H1 (cell line): ENCODE data around the gene MED29. TPM values are rescaled to one million over a fixed set of nuclear protein-coding genes. Genes with fewer than 3 reads are reported as not detected.
A peak's percentile ranks its signal among the peaks of the same experiment; 100 is the strongest.

Experiments used
- CTCF ChIA-PET: fragments of 300-600 bp; sonication (Branson Sonifier 250); formaldehyde crosslinking; loops from one replicate; lab custom pipeline; 2021; ENCODE audit not compliant: partially characterized antibody; lab: Charles Lee
- POLR2A ChIA-PET: fragments of 300-600 bp; sonication (Branson Sonifier 250); formaldehyde crosslinking; loops from one replicate; lab custom pipeline; 2021; ENCODE audit warnings: inconsistent platforms; ENCODE audit not compliant: partially characterized antibody; lab: Charles Lee
- DNase-seq, 2 experiments: peaks; one replicate each; pipeline versions ENCODE4 v3.0.0 to v3.0.0-alpha.2; 2010 to 2022; ENCODE audit warnings: low spot score in 2 of 2, low read depth in 1 of 2, mixed read lengths in 1 of 2
- FAIRE-seq: peaks from 2 replicates; lab custom pipeline; 2011; peaks lifted over from hg19 to GRCh38; lab: Jason Lieb, UNC
- H2AFZ ChIP-seq: 2 replicates; pipeline ENCODE4 v1.8.1; 2012; ENCODE audit warnings: low read length, inconsistent platforms
- H2AK5ac ChIP-seq: 2 replicates; pipeline ENCODE4 v1.6.1; 2013; ENCODE audit warnings: low read depth, low read length
- H2BK120ac ChIP-seq: replicated peaks from 2 replicates; pipeline ENCODE3; 2013; ENCODE audit warnings: low read depth, low read length, inconsistent platforms
- H2BK12ac ChIP-seq: 2 replicates; pipeline ENCODE4 v1.6.1; 2013; ENCODE audit warnings: low read depth, low read length
- H2BK15ac ChIP-seq: 2 replicates; pipeline ENCODE4 v1.6.1; 2013; ENCODE audit warnings: low read length
- H2BK20ac ChIP-seq: 2 replicates; pipeline ENCODE4 v1.6.1; 2013; ENCODE audit warnings: low read length
- H2BK5ac ChIP-seq: 2 replicates; pipeline ENCODE4 v1.6.1; 2013; ENCODE audit warnings: low read depth, low read length
- H3K14ac ChIP-seq: 2 replicates; pipeline ENCODE4 v1.6.1; 2013; ENCODE audit warnings: inconsistent platforms; ENCODE audit not compliant: insufficient read length
- H3K18ac ChIP-seq: 2 replicates; pipeline ENCODE4 v1.6.1; 2013; ENCODE audit warnings: low read length; ENCODE audit errors: extremely low read depth
- H3K23ac ChIP-seq: 2 replicates; pipeline ENCODE4 v1.6.1; 2013; ENCODE audit warnings: inconsistent platforms; ENCODE audit not compliant: insufficient read length
- H3K23me2 ChIP-seq: 2 replicates; pipeline ENCODE4 v1.6.1; 2013; ENCODE audit warnings: low read depth, low read length
- H3K27ac ChIP-seq: 2 replicates; pipeline ENCODE4 v1.6.1; 2011; ENCODE audit warnings: low read depth, low read length, inconsistent platforms
- H3K27me3 ChIP-seq, 4 experiments: replicated peaks in 1 of 4; 1 replicate in 1 of 4; 2 replicates in 3 of 4; pipeline versions ENCODE4 v1.6.1 to v1.8.1; 2011 to 2013; ENCODE audit warnings: low read length in 3 of 4, mild to moderate bottlenecking in 3 of 4, inconsistent platforms in 2 of 4, mixed read lengths in 2 of 4, moderate library complexity in 1 of 4; ENCODE audit not compliant: control insufficient read depth in 3 of 4, insufficient read depth in 3 of 4; ENCODE audit errors: extremely low read depth in 1 of 4
- H3K36me3 ChIP-seq, 4 experiments: 2 replicates each; pipeline versions ENCODE4 v1.6.1 to v1.8.1; 2011 to 2013; ENCODE audit warnings: mild to moderate bottlenecking in 4 of 4, low read length in 3 of 4, moderate library complexity in 2 of 4, control low read depth in 1 of 4, inconsistent platforms in 1 of 4; ENCODE audit not compliant: insufficient read depth in 4 of 4, control insufficient read depth in 2 of 4
- H3K4ac ChIP-seq: replicated peaks from 2 replicates; pipeline ENCODE3; 2013; ENCODE audit warnings: low read length, low read depth, mixed read lengths, inconsistent platforms; ENCODE audit not compliant: insufficient read length
- H3K4me1 ChIP-seq, 4 experiments: replicated peaks in 1 of 4; 1 replicate in 1 of 4; 2 replicates in 3 of 4; pipeline versions ENCODE4 v1.6.1 to v1.8.1; 2011 to 2013; ENCODE audit warnings: low read length in 3 of 4, inconsistent platforms in 2 of 4, mixed read lengths in 1 of 4; ENCODE audit not compliant: insufficient read depth in 4 of 4, control insufficient read depth in 3 of 4
- H3K4me2 ChIP-seq, 2 experiments: 2 replicates each; pipeline versions ENCODE4 v1.6.1 to v1.8.1; 2011 to 2013; ENCODE audit warnings: low read depth in 2 of 2, low read length in 2 of 2, control low read depth in 1 of 2, inconsistent platforms in 1 of 2, mild to moderate bottlenecking in 1 of 2; ENCODE audit not compliant: insufficient read depth in 1 of 2
- H3K4me3 ChIP-seq, 4 experiments: fragments of 200-600, 300-600 bp in 1 of 4; sonication (generic), shearing (Covaris generic), sonication (Bioruptor Twin) in 1 of 4; 2 replicates each; pipeline versions ENCODE4 v1.5.1 to v1.8.1; 2011 to 2016; ENCODE audit warnings: low read length in 4 of 4, low read depth in 3 of 4, control low read depth in 2 of 4, inconsistent platforms in 2 of 4, mild to moderate bottlenecking in 2 of 4, mixed read lengths in 1 of 4, moderate library complexity in 1 of 4; ENCODE audit not compliant: insufficient read depth in 2 of 4; ENCODE audit errors: extremely low read depth in 1 of 4
- H3K56ac ChIP-seq: replicated peaks from 2 replicates; pipeline ENCODE3; 2013; ENCODE audit warnings: low read depth, mild to moderate bottlenecking, mixed read lengths, low read length, inconsistent platforms; ENCODE audit not compliant: insufficient read length
- H3K79me1 ChIP-seq: 2 replicates; pipeline ENCODE4 v1.6.1; 2013; ENCODE audit warnings: low read depth, low read length, control low read depth
- H3K79me2 ChIP-seq, 2 experiments: 2 replicates each; pipeline versions ENCODE4 v1.6.1 to v1.8.1; 2012 to 2013; ENCODE audit warnings: low read length in 2 of 2, mild to moderate bottlenecking in 2 of 2, inconsistent platforms in 1 of 2; ENCODE audit not compliant: insufficient read depth in 2 of 2, control insufficient read depth in 1 of 2
- H3K9ac ChIP-seq, 4 experiments: replicated peaks in 1 of 4; 1 replicate in 1 of 4; 2 replicates in 3 of 4; pipeline versions ENCODE4 v1.6.1 to v1.8.1; 2011 to 2013; ENCODE audit warnings: low read depth in 3 of 4, low read length in 3 of 4, control low read depth in 2 of 4, mild to moderate bottlenecking in 2 of 4, moderate library complexity in 2 of 4, inconsistent platforms in 1 of 4; ENCODE audit errors: extremely low read depth in 1 of 4
- H3K9me3 ChIP-seq, 2 experiments: 2 replicates each; pipeline versions ENCODE4 v1.6.1 to v1.8.1; 2012 to 2013; ENCODE audit warnings: mild to moderate bottlenecking in 2 of 2, moderate library complexity in 2 of 2, control low read depth in 1 of 2, inconsistent platforms in 1 of 2, low read depth in 1 of 2, low read length in 1 of 2, mixed read lengths in 1 of 2; ENCODE audit not compliant: insufficient read depth in 2 of 2
- H4K20me1 ChIP-seq, 2 experiments: replicated peaks in 1 of 2; 2 replicates each; pipeline versions ENCODE3 to v1.8.1; 2011 to 2013; ENCODE audit warnings: inconsistent platforms in 2 of 2, low read length in 2 of 2, mild to moderate bottlenecking in 1 of 2; ENCODE audit not compliant: insufficient read depth in 2 of 2, control insufficient read depth in 1 of 2
- H4K5ac ChIP-seq: 2 replicates; pipeline ENCODE4 v1.6.1; 2013; ENCODE audit warnings: low read length, low read depth, mixed read lengths, inconsistent platforms; ENCODE audit not compliant: insufficient read length
- H4K8ac ChIP-seq: 2 replicates; pipeline ENCODE4 v1.8.0; 2013; ENCODE audit warnings: mild to moderate bottlenecking, moderate library complexity, low read length, inconsistent platforms; ENCODE audit not compliant: insufficient read depth; ENCODE audit errors: extremely low read depth
- H4K91ac ChIP-seq: replicated peaks from 2 replicates; pipeline ENCODE3; 2013; ENCODE audit warnings: low read length, mixed read lengths, inconsistent platforms; ENCODE audit not compliant: insufficient read length
- CHD1 ChIP-seq: IDR thresholded peaks from 2 replicates; pipeline ENCODE4 v1.6.1; 2012; ENCODE audit warnings: low read depth, low read length, improper control_type of control experiment
- SIN3A ChIP-seq, 2 experiments: IDR thresholded peaks in 1 of 2; conservative IDR thresholded peaks in 1 of 2; 2 replicates each; pipeline ENCODE4 v1.6.1; 2011 to 2012; ENCODE audit warnings: low read length in 2 of 2, improper control_type of control experiment in 1 of 2, low read depth in 1 of 2, mild to moderate bottlenecking in 1 of 2
- WGBS, 2 experiments: shearing (Covaris generic) in 1 of 2; methylation state at CpG; one replicate each; pipeline versions ENCODE4 v1.1.6 to v1.1.7; 2013 to 2015; ENCODE audit warnings: low lambda C conversion rate in 2 of 2, mixed read lengths in 2 of 2, inconsistent platforms in 1 of 2, low coverage in 1 of 2, missing lambda C conversion rate in 1 of 2; ENCODE audit not compliant: insufficient replicate concordance in 2 of 2, insufficient coverage in 1 of 2, insufficient read length in 1 of 2; ENCODE audit errors: extremely low coverage in 1 of 2, missing lambda C conversion rate in 1 of 2; 5-methylcytosine and 5-hydroxymethylcytosine counted together
- polyA plus RNA-seq, 7 experiments: library from polyadenylated mRNA; depleted of rRNA in 3 of 7; stranded (reverse) in 5 of 7; unstranded in 2 of 7; fragments of >200 nt in 5 of 7; fragments of 200-250 nt in 2 of 7; gene quantifications; 1 replicate in 5 of 7; 2 replicates in 1 of 7; 4 replicates in 1 of 7; pipeline versions ENCODE4 v1.2.1 to v1.2.3, GENCODE V29; 2011 to 2013; ENCODE audit warnings: missing spikeins in 2 of 7, mixed read lengths in 2 of 7
- total RNA-seq: library from RNA; stranded (reverse); fragmentation: NEBNext Ultra II Directional; extraction: Animal tissue kit (Norgen Biotek cat#: 25700); gene quantifications from 2 replicates; pipeline ENCODE4 v1.2.1, GENCODE V29; 2021

Gene MED29
- total and polyA plus RNA-seq, 2 of the 8 experiments (the other 6 are each of a cell fraction or from before 2014, with no cell fraction given): 31.1 to 52.5 TPM

DNA sequence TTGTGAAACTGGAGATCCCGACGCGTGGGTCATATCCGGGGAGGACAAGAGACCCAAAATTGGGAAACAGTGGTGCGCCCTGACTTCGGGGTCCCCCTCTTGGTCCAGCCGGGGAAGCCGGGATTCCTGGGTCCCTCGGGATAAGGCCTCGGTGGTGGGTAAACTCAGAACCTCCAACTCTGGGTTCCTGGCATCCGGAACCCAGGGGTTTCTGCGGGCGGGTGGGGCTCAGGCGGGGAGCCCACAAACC, 16.2 kb downstream of the MED29 start:
- H3K27ac ChIP-seq: 0 out of 2 replicates have a peak overlapping the region, but pooled peaks have one; percentile 56
- H3K14ac ChIP-seq: no peak overlapping the region
- H4K8ac ChIP-seq: no peak overlapping the region
- H3K36me3 ChIP-seq: peaks cover 0 to 5% (median 0%) of the 10 kb centered on the region in 4 experiments; a peak in 1 of 8 replicates
- no peak overlapping the region for H3K23ac ChIP-seq
- no peak overlapping the region for H2BK120ac ChIP-seq
- no peaks in the 10 kb centered on the region for H3K79me1 ChIP-seq
- no peak overlapping the region for H2AK5ac ChIP-seq
- no peak overlapping the region for H4K91ac ChIP-seq
- no peak overlapping the region; the same call in 1 of the 2 replicates for H2BK5ac ChIP-seq
- H3K27me3 ChIP-seq: no peaks in the 10 kb centered on the region
- H3K4me3 ChIP-seq: peak overlapping the region; percentile 63 to 91 (median 84)
- no peak overlapping the region; the same call in 1 of the 2 replicates for H2BK12ac ChIP-seq
- H3K4ac ChIP-seq: no peak overlapping the region
- H3K9ac ChIP-seq: peak overlapping the region; percentile 59 to 77 (median 70); a peak in 6 of 7 replicates
- H3K56ac ChIP-seq: no peak overlapping the region
- ChIA-PET POLR2A (interaction anchor here (0.6 to 14.3 kb wide), 11 partner anchors 9 to 1502 kb away, joined by 3 to 234 read pairs (median 5); partner anchors contain the start of genes MED29, PAF1, RPS16 and TIMM50), CTCF (interaction anchor here (1.0 to 3.9 kb wide), 4 partner anchors 10 to 32 kb away, joined by 3 to 38 read pairs (median 3); no protein-coding TSS in a partner anchor)
- H2AFZ ChIP-seq: no peak overlapping the region
- H3K9me3 ChIP-seq: no peaks in the 10 kb centered on the region
- peaks cover 0 to 20% of the 10 kb centered on the region in 2 experiments; a peak in 1 of 4 replicates for H3K79me2 ChIP-seq
- FAIRE-seq: no peak
- H3K4me2 ChIP-seq: peak overlapping the region; percentile 81 to 84
- no peak overlapping the region for H2BK20ac ChIP-seq
- peaks cover 0 to 5% of the 10 kb centered on the region in 2 experiments for H4K20me1 ChIP-seq
- peaks cover 10 to 43% (median 22%) of the 10 kb centered on the region in 4 experiments for H3K4me1 ChIP-seq
- peaks cover 26% of the 10 kb centered on the region for H3K23me2 ChIP-seq
- H4K5ac ChIP-seq: no peak overlapping the region
- DNase-seq: no peak
- H3K18ac ChIP-seq: peak overlapping the region; percentile 71
- 0 out of 4 replicates have a peak, but pooled peaks of 1 of the 2 experiments have one; percentile 3 for TF ChIP-seq SIN3A (conservative IDR thresholded peaks at IDR 0.05 in 1 of 2, IDR thresholded peaks at IDR 0.05 in 1 of 2; ENCODE audit: low read depth in 1 of 2, low read length in 2 of 2)
- no peak for TF ChIP-seq CHD1
- no peak overlapping the region for H2BK15ac ChIP-seq
- 1% methylated on average over 10 of the region's 14 CpGs; no CpG with 5 or more reads in 1 of the 2 experiments for WGBS, 2 experiments
